Measurements from ENCODE around the gene MAP3K6. TPM values are rescaled to one million over a fixed set of nuclear protein-coding genes. Genes with fewer than 3 reads are reported as not detected.

The MAP3K6 gene
- total and polyA plus RNA-seq, 2 of the 4 experiments (the other 2 are of a cell fraction), result 4.8 to 15.9 TPM

DNA sequence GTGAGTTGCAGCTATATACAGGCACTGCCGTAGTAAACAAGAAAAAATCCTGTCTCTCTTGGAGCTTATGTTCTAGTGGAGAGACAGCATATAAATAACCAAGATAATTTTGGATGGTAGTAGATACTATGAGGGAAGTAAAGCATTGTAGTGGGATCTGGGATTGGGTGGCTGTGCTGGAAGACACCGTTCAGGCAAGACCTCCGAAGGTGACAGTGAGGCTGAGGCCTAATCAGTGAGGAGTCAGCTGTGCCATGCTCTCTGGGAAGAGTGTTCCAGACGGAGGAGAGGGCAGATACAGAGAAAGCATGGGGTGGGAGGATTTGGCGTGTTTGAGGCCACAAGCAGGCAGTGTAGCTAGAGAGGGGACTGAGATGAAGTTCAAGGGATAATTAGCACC is 38.8 kb downstream of the MAP3K6 start:
- no peaks in the 10 kb centered on the region for H3K27me3 ChIP-seq (ENCODE audit: control insufficient read depth, insufficient read depth, low read length)
- no peak overlapping the region for H4K5ac ChIP-seq (ENCODE audit: low read depth, low read length)
- BruUV-seq (replicated peaks), result no TSS peak
- peaks cover 5% of the 10 kb centered on the region; the same call in 1 of the 2 replicates for H3K9me1 ChIP-seq (ENCODE audit: insufficient read depth, low read length)
- intact Hi-C loops (cut with micrococcal nuclease) (no loop called here), in situ Hi-C loops (cut with MboI; ENCODE audit: low sequenced_read_pairs) (no loop called here), dilution Hi-C loops (cut with HindIII; ENCODE audit: low sequenced_read_pairs, unreplicated experiment) (no loop called here)
- no peaks in the 10 kb centered on the region for H3K9me3 ChIP-seq (ENCODE audit: control insufficient read depth, insufficient read depth, low read length)
- no peak overlapping the region for H4K8ac ChIP-seq (ENCODE audit: low read depth in 2 of 2, low read length in 2 of 2)
- peaks cover 5% of the 10 kb centered on the region; the same call in 1 of the 2 replicates for H3K4me1 ChIP-seq (ENCODE audit: control insufficient read depth, insufficient read depth, low read length)
- CTCF ChIA-PET, result no interaction called here
- no peak overlapping the region for H2BK20ac ChIP-seq (ENCODE audit: low read depth, low read length)
- H3K9ac ChIP-seq (ENCODE audit: low read depth, low read length), result no peak overlapping the region
- TF ChIP-seq MXI1 (IDR thresholded peaks at IDR 0.05; ENCODE audit: borderline replicate concordance, low read depth, low read length) (no peak), BHLHE40 (IDR thresholded peaks at IDR 0.05; ENCODE audit: low read depth, low read length) (no peak), MAZ (IDR thresholded peaks at IDR 0.05; ENCODE audit: borderline replicate concordance, low read depth, low read length) (no peak), NFE2L2 (IDR thresholded peaks at IDR 0.05; ENCODE audit: low read depth, low read length) (no peak), RFX5 (IDR thresholded peaks at IDR 0.05; ENCODE audit: low read depth, low read length) (no peak), CHD1 (IDR thresholded peaks at IDR 0.05; ENCODE audit: low read depth, low read length) (no peak), RCOR1 (IDR thresholded peaks at IDR 0.05; ENCODE audit: insufficient replicate concordance, low read length) (no peak), FOS (IDR thresholded peaks at IDR 0.05; ENCODE audit: low read depth, low read length) (no peak), CEBPB (IDR thresholded peaks at IDR 0.05; ENCODE audit: low read depth, low read length) (no peak), POLR2A (IDR thresholded peaks at IDR 0.05; ENCODE audit: low read depth, low read length) (no peak), SMC3 (IDR thresholded peaks at IDR 0.05; ENCODE audit: low read depth, low read length) (no peak), MAFK (IDR thresholded peaks at IDR 0.05; ENCODE audit: low read depth, low read length) (no peak), RAD21 (IDR thresholded peaks at IDR 0.05; ENCODE audit: low read length) (no peak)
- TF ChIP-seq, protein P1, sequence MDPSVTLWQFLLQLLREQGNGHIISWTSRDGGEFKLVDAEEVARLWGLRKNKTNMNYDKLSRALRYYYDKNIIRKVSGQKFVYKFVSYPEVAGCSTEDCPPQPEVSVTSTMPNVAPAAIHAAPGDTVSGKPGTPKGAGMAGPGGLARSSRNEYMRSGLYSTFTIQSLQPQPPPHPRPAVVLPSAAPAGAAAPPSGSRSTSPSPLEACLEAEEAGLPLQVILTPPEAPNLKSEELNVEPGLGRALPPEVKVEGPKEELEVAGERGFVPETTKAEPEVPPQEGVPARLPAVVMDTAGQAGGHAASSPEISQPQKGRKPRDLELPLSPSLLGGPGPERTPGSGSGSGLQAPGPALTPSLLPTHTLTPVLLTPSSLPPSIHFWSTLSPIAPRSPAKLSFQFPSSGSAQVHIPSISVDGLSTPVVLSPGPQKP (IDR thresholded peaks at IDR 0.05; ENCODE audit: borderline replicate concordance, low read depth, low read length), result no peak
- TF ChIP-seq, protein P2, sequence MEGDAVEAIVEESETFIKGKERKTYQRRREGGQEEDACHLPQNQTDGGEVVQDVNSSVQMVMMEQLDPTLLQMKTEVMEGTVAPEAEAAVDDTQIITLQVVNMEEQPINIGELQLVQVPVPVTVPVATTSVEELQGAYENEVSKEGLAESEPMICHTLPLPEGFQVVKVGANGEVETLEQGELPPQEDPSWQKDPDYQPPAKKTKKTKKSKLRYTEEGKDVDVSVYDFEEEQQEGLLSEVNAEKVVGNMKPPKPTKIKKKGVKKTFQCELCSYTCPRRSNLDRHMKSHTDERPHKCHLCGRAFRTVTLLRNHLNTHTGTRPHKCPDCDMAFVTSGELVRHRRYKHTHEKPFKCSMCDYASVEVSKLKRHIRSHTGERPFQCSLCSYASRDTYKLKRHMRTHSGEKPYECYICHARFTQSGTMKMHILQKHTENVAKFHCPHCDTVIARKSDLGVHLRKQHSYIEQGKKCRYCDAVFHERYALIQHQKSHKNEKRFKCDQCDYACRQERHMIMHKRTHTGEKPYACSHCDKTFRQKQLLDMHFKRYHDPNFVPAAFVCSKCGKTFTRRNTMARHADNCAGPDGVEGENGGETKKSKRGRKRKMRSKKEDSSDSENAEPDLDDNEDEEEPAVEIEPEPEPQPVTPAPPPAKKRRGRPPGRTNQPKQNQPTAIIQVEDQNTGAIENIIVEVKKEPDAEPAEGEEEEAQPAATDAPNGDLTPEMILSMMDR (conservative IDR thresholded peaks at IDR 0.05; ENCODE audit: low read depth, low read length), result no peak
- TF ChIP-seq, protein P3, sequence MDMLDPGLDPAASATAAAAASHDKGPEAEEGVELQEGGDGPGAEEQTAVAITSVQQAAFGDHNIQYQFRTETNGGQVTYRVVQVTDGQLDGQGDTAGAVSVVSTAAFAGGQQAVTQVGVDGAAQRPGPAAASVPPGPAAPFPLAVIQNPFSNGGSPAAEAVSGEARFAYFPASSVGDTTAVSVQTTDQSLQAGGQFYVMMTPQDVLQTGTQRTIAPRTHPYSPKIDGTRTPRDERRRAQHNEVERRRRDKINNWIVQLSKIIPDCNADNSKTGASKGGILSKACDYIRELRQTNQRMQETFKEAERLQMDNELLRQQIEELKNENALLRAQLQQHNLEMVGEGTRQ (IDR thresholded peaks at IDR 0.05; ENCODE audit: low read depth, low read length), result no peak
- H3K23ac ChIP-seq (ENCODE audit: low read depth, low read length), result no peak overlapping the region
- H3K79me1 ChIP-seq (ENCODE audit: low read depth in 1 of 2, low read length in 2 of 2), result peaks cover 26 to 78% of the 10 kb centered on the region in 2 experiments
- H3K4me2 ChIP-seq (ENCODE audit: low read depth, low read length), result no peak overlapping the region
- no peak overlapping the region for H2BK120ac ChIP-seq (ENCODE audit: low read depth, low read length)
- WGBS, 2 experiments (ENCODE audit: extremely low coverage in 2 of 2, insufficient read length in 1 of 2), result 100% methylated on average over 1 of the region's 5 CpGs; no CpG with 5 or more reads in 1 of the 2 experiments
- H2AK5ac ChIP-seq (ENCODE audit: low read depth, low read length), result no peak overlapping the region
- H3K4me3 ChIP-seq (ENCODE audit: insufficient read depth, low read depth, low read length), result no peak overlapping the region
- no peak overlapping the region for H3K14ac ChIP-seq (replicated peaks; ENCODE audit: low read depth, low read length)
- H2AFZ ChIP-seq (replicated peaks; ENCODE audit: low read length, poor library complexity), result no peak overlapping the region
- no peak for DNase-seq
- no peak overlapping the region for H3K56ac ChIP-seq (ENCODE audit: extremely low read depth, insufficient read depth, low read length)
- peaks cover 39% of the 10 kb centered on the region for H3K36me3 ChIP-seq (ENCODE audit: control insufficient read depth, insufficient read depth, low read length)
- no peak overlapping the region for H3K18ac ChIP-seq (ENCODE audit: low read depth, low read length)
- no peak overlapping the region for H2BK15ac ChIP-seq (ENCODE audit: low read depth, low read length)
- peaks cover 42% of the 10 kb centered on the region for H4K20me1 ChIP-seq (ENCODE audit: insufficient read depth, low read length)
- no peak overlapping the region for H2AK9ac ChIP-seq (replicated peaks; ENCODE audit: low read depth, low read length, poor library complexity)
- no peak overlapping the region for H4K91ac ChIP-seq (ENCODE audit: insufficient read depth, low read depth, low read length)
- POLR2A ChIA-PET (ENCODE audit: unreplicated experiment), result no interaction called here
- no peak overlapping the region for H3K4ac ChIP-seq (ENCODE audit: low read depth, low read length)
- no peak overlapping the region for H3K27ac ChIP-seq (ENCODE audit: insufficient read depth, low read length)
- no peak overlapping the region for H2BK5ac ChIP-seq (ENCODE audit: low read depth, low read length, poor library complexity, severe bottlenecking)
- ATAC-seq (ENCODE audit: low read depth), result no peak
